GM18526 (cell line): ENCODE measurements around the gene STAMBP.

ENCODE experiments used
- POLR2A ChIP-seq: IDR thresholded peaks from 3 replicates; pipeline ENCODE4 v1.6.1; 2011; ENCODE audit not compliant: insufficient read length; ENCODE audit errors: extremely low read depth

STAMBP gene

GRCh38 chr2:73859721-73860586, 31.2 kb downstream of the STAMBP start:
- no peak for TF ChIP-seq POLR2A

GRCh38 chr2:73862987-73863386, 34.2 kb downstream of the STAMBP start:
- no peak for TF ChIP-seq POLR2A

DNA sequence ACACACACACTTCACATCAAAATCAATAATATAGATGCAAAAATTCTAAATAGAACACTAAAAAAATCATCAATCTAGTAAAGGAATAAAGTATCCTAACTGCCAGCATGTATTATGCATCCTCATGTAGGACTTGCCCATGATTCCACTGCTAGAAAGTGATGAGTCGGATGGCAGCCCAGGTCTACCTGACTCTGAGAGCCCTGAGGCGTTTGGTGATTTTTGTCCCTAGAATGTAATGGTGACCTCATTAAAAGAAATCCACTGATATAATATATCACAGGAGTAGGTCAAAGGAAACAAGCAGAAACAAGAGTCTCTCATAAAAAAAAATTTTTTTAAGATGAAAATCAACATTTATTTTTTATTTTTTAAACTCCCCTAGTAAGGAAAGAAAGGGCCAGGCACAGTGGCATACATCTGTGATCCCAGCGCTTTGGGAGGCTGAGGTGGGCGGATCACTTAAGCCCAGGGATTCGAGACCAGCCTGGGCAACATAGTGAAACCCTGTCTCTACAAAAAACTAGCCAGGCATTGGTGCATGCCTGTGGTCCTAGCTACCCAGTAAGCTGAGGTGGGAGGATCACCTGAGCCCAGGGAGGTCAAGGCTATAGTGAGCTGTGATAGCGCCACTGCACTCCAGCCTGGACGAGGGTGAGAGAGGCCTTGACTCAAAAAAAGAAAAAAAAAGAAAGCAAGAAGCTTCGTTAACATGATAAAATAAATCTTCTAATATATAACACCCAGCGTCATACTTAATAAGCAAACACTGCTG, 39.6 kb downstream of the STAMBP start:
- no peak for TF ChIP-seq POLR2A

- TF ChIP-seq POLR2A = no peak
These were observed 41.3 kb downstream of the STAMBP start for GRCh38 chr2:73870084-73870483.

DNA sequence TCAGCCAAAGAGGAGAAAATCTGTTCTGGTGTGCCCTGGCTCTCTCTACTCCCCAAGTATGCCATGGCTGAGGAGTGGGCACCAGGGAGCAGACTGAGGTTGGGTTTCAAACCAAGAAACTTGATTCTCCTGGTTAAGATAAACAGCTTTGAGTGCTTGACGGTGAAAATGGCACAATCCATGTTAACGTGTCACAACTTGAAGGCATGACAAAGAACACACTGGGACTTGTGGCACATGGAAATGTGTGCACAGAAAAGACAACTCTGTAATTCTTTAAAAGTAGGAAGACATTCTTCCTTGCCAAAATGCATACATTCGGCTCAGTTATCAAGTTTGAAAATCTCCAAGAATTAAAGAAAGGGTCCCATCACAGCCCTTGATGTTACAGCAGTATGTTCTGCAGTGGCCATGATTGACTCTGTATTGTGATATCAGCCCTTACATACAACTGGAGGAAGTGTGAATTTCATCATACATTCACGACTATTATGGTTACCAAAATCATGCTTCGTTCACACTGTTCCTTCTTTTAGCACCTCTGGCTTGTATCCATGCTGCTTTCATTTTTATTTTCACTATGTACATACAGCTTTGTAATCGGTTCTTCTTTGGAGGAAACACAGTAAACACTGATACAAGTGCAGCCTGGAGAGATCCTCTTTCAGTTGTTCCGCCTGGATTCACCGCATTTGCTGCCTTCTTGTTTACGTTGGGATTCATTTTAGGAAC, 48.5 kb downstream of the STAMBP start:
- TF ChIP-seq POLR2A = no peak

DNA sequence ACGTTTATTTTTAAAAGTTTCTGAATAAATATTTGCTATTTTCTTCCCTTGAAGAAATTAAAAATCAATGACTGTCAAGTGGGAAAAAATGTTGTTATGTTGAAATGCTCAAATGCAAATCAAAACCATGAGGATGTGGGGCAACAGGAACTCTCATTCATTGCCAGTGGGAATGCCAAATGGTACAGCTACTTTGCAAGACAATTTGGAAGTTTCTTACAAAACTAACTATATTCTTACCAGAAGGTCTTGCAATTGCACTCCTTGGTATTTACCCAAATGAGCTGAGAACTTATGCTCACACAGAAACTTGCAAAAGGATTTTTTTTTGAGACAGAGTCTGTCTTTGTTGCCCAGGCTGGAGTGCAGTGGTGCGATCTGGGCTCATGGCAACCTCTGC, 56.6 kb downstream of the STAMBP start:
- no peak for TF ChIP-seq POLR2A

DNA sequence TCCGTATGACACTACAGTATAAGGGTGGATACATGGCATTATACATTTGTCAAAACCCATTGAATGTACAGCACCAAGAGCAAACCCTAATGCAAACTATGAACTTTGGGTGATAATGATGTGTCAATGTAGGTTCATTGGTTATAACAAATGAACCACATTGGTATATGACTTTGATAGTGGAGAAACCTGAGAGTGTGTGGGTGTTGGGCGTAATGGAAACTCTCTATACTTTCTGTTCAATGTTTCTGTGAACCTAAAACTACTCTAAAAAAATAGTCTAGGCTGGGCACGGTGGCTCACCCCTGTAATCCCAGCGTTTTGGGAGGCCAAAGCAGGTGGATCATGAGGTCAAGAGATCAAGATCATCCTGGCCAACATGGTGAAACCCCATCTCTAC, 57.6 kb downstream of the STAMBP start:
- TF ChIP-seq POLR2A = no peak

DNA sequence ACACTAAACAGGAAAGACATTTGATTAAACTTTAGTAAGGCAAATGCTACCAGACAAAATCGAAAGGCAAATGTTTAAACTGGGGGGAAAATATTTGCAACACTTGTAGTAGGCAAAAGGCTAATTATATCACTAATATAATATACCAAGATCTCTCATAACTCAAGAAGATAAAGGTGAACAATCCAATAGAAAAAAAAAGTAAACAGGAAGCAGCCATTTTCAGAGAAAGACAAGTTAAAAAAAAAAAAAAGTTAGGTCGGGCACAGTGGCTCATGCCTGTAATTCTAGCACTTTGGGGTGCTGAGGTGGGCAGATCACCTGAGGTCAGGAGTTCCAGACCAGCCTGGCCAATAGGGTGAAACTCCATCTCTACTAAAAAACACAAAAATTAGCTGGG, 59.6 kb downstream of the STAMBP start:
- no peak for TF ChIP-seq POLR2A

DNA sequence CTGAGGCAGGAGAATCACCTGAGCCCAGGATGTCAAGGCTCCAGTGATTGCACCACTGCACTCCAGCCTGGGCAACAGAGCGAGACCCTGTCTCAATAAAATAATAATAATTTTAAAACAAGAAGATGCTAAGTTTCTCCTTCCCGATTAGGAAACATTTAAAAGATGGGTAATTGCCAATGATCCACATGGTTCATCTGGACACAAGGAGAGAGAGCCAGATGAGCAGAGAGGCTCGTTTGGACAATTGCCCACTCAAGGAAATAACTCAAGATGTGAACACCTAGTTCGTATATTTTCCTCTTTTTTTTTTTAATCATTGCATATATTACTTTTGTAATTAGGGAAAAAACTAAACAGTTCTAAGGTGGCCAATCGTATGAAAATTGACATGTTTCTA, 60.4 kb downstream of the STAMBP start:
- TF ChIP-seq POLR2A = no peak

GRCh38 chr2:73890301-73891092, 61.7 kb downstream of the STAMBP start:
- no peak for TF ChIP-seq POLR2A

GRCh38 chr2:73891276-73891901, 62.6 kb downstream of the STAMBP start:
- TF ChIP-seq POLR2A = no peak

GRCh38 chr2:73892631-73893329, 64.0 kb downstream of the STAMBP start, which contains the start of gene ACTG2:
Gene ACTG2, plus strand, starts transcription at chr2:73893008. Its CDS starts 8,304 bp downstream, at chr2:73901312.
- no peak for TF ChIP-seq POLR2A

- no peak for TF ChIP-seq POLR2A
These were observed 65.2 kb downstream of the STAMBP start for GRCh38 chr2:73893764-73894474.

- no peak for TF ChIP-seq POLR2A
These were observed 65.7 kb downstream of the STAMBP start for GRCh38 chr2:73894475-73894850.

- no peak for TF ChIP-seq POLR2A
These were observed 66.1 kb downstream of the STAMBP start for GRCh38 chr2:73894877-73895276.
